Endothelial cell of umbilical vein (primary cell): Measurements from ENCODE around the gene MARK2. TPM values are rescaled to one million over a fixed set of nuclear protein-coding genes. Genes with fewer than 3 reads are reported as not detected.

Source experiments
- BruUV-seq: library from RNA; stranded (reverse); fragments of 400-500 nt; replicated peaks from 2 replicates; lab custom pipeline; 2021; lab: Mats Ljungman, UMichigan
- CTCF ChIA-PET: fragments of 300-600, 350-600 bp; sonication (Branson Sonifier 250); formaldehyde crosslinking; loops from one replicate; lab custom pipeline; 2021; ENCODE audit warnings: antibody characterized with exemption, inconsistent platforms; lab: Charles Lee
- POLR2A ChIA-PET: fragments of 300-600, 350-600 bp; sonication (Branson Sonifier 250); formaldehyde crosslinking; loops from one replicate; lab custom pipeline; 2021; ENCODE audit warnings: antibody characterized with exemption, inconsistent platforms; lab: Charles Lee
- DNase-seq: peaks from one replicate; pipeline ENCODE4 v3.0.0-alpha.2; 2011; ENCODE audit warnings: low read depth, low spot score
- FAIRE-seq: peaks from 2 replicates; lab custom pipeline; 2011; peaks lifted over from hg19 to GRCh38; lab: Jason Lieb, UNC
- H2AFZ ChIP-seq: 2 replicates; pipeline ENCODE4 v1.6.0; 2012; ENCODE audit warnings: low read depth, low read length, control low read depth, inconsistent platforms
- H3K27ac ChIP-seq: 2 replicates; pipeline ENCODE4 v1.5.1; 2011; ENCODE audit warnings: low read depth, mild to moderate bottlenecking, control low read depth, low read length, moderate library complexity; ENCODE audit not compliant: insufficient read depth
- H3K27me3 ChIP-seq, 2 experiments: 2 replicates each; pipeline versions ENCODE4 v1.6.0 to v1.6.1; 2011; ENCODE audit warnings: low read length in 2 of 2, mixed read lengths in 1 of 2; ENCODE audit not compliant: control insufficient read depth in 2 of 2, insufficient read depth in 2 of 2
- H3K36me3 ChIP-seq, 2 experiments: 2 replicates in 1 of 2; 3 replicates in 1 of 2; pipeline ENCODE4 v1.5.1; 2011; ENCODE audit warnings: low read length in 2 of 2, mild to moderate bottlenecking in 1 of 2, moderate library complexity in 1 of 2; ENCODE audit not compliant: control insufficient read depth in 2 of 2, insufficient read depth in 2 of 2; ENCODE audit errors: extremely low read depth in 1 of 2
- H3K4me1 ChIP-seq: 3 replicates; pipeline ENCODE4 v1.5.1; 2011; ENCODE audit warnings: mild to moderate bottlenecking, low read length; ENCODE audit not compliant: control insufficient read depth, insufficient read depth; ENCODE audit errors: extremely low read depth
- H3K4me2 ChIP-seq: 2 replicates; pipeline ENCODE4 v1.6.1; 2011; ENCODE audit warnings: low read length, control low read depth, mixed read lengths; ENCODE audit not compliant: insufficient read depth
- H3K4me3 ChIP-seq, 3 experiments: fragments of 200-600 bp in 1 of 3; sonication (generic), shearing (Covaris generic) in 1 of 3; replicated peaks in 1 of 3; 2 replicates each; pipeline ENCODE4 v1.5.1; 2011 to 2016; ENCODE audit warnings: control low read depth in 3 of 3, low read length in 3 of 3, mild to moderate bottlenecking in 2 of 3, inconsistent platforms in 1 of 3, low read depth in 1 of 3, moderate library complexity in 1 of 3; ENCODE audit not compliant: insufficient read depth in 1 of 3
- H3K79me2 ChIP-seq: 2 replicates; pipeline ENCODE4 v1.6.0; 2012; ENCODE audit warnings: low read length, inconsistent platforms; ENCODE audit not compliant: control insufficient read depth, insufficient read depth
- H3K9ac ChIP-seq: replicated peaks from 2 replicates; pipeline ENCODE3; 2011; ENCODE audit warnings: low read length, control low read depth; ENCODE audit not compliant: insufficient read depth; ENCODE audit errors: extremely low read depth
- H3K9me1 ChIP-seq: replicated peaks from 3 replicates; pipeline ENCODE4 v1.6.0; 2011; ENCODE audit warnings: mild to moderate bottlenecking, low read length; ENCODE audit not compliant: control insufficient read depth, insufficient read depth; ENCODE audit errors: extremely low read depth
- H3K9me3 ChIP-seq: replicated peaks from 2 replicates; pipeline ENCODE4 v1.5.1; 2012; ENCODE audit warnings: low read length, inconsistent platforms; ENCODE audit not compliant: control insufficient read depth, insufficient read depth
- H4K20me1 ChIP-seq: replicated peaks from 2 replicates; pipeline ENCODE3; 2011; ENCODE audit warnings: mild to moderate bottlenecking, low read length; ENCODE audit not compliant: control insufficient read depth, insufficient read depth; ENCODE audit errors: extremely low read depth
- EZH2 ChIP-seq: IDR thresholded peaks from 2 replicates; pipeline ENCODE4 v1.6.1; 2012; ENCODE audit warnings: borderline replicate concordance, low read depth, mild to moderate bottlenecking, moderate library complexity, low read length, inconsistent platforms; ENCODE audit not compliant: severe bottlenecking
- FOS ChIP-seq: IDR thresholded peaks from 2 replicates; pipeline ENCODE4 v1.6.1; 2011; ENCODE audit warnings: mild to moderate bottlenecking, low read length, moderate library complexity, borderline replicate concordance; ENCODE audit not compliant: insufficient read depth
- GATA2 ChIP-seq: IDR thresholded peaks from 2 replicates; pipeline ENCODE4 v1.7.0; 2011; ENCODE audit warnings: low read depth, mild to moderate bottlenecking, moderate library complexity, mixed read lengths, low read length; ENCODE audit not compliant: insufficient read length, insufficient read depth
- JUN ChIP-seq: IDR thresholded peaks from 2 replicates; pipeline ENCODE4 v1.6.1; 2011; ENCODE audit warnings: borderline replicate concordance, low read depth; ENCODE audit not compliant: insufficient read length, insufficient read depth
- MYC ChIP-seq: IDR thresholded peaks from one replicate; pipeline ENCODE4 v1.6.1; 2011; ENCODE audit warnings: mild to moderate bottlenecking, low read depth, low read length
- POLR2A ChIP-seq: IDR thresholded peaks from 2 replicates; pipeline ENCODE4 v1.6.1; 2012; ENCODE audit warnings: low read depth, mild to moderate bottlenecking, control low read depth, low read length
- POLR2AphosphoS5 ChIP-seq: IDR thresholded peaks from 2 replicates; pipeline ENCODE4 v1.6.1; 2012; ENCODE audit warnings: low read depth, mild to moderate bottlenecking, control low read depth, low read length, moderate library complexity; ENCODE audit not compliant: insufficient read depth
- dilution Hi-C: fragments of 300-500 bp; cut with MboI; formaldehyde crosslinking; loops from one replicate; pipeline ENCODE4 v1.15.0; 2019; ENCODE audit warnings: low sequenced_read_pairs; ENCODE audit not compliant: extremely low pct_ligation_motif_present
- intact Hi-C: fragments of 100-400 bp; cut with micrococcal nuclease; formaldehyde crosslinking; loops from one replicate; pipeline ENCODE4 v1.10.0; 2022
- polyA plus RNA-seq, 4 experiments: library from polyadenylated mRNA; depleted of rRNA in 3 of 4; stranded (reverse) in 3 of 4; unstranded in 1 of 4; fragments of >200 nt; gene quantifications; 2 replicates each; pipeline versions ENCODE4 v1.2.1 to v1.2.3, GENCODE V29; 2011 to 2012; ENCODE audit warnings: missing spikeins in 1 of 4
- total RNA-seq: library from RNA; stranded (reverse); gene quantifications from 2 replicates; pipeline ENCODE4 v1.2.3, GENCODE V29; 2021
- TF ChIP-seq, protein P1 (sequence below): IDR thresholded peaks from 2 replicates; pipeline ENCODE4 v1.6.1; 2011; ENCODE audit not compliant: insufficient read depth, insufficient read length
- TF ChIP-seq, protein P2 (sequence below), 2 donors: IDR thresholded peaks; 1 replicate in 1 of 2; 2 replicates in 1 of 2; pipeline ENCODE4 v1.5.1; 2011; ENCODE audit warnings: low read length in 2 of 2, mild to moderate bottlenecking in 2 of 2, moderate library complexity in 2 of 2, control low read depth in 1 of 2, inconsistent platforms in 1 of 2, low read depth in 1 of 2; ENCODE audit not compliant: insufficient read depth in 1 of 2; ENCODE audit errors: extremely low read depth in 1 of 2

MARK2 gene
- total and polyA plus RNA-seq, 2 donors (not counting 3 experiments of a cell fraction or from before 2014, with no cell fraction given): 16.6 to 34.7 TPM

DNA sequence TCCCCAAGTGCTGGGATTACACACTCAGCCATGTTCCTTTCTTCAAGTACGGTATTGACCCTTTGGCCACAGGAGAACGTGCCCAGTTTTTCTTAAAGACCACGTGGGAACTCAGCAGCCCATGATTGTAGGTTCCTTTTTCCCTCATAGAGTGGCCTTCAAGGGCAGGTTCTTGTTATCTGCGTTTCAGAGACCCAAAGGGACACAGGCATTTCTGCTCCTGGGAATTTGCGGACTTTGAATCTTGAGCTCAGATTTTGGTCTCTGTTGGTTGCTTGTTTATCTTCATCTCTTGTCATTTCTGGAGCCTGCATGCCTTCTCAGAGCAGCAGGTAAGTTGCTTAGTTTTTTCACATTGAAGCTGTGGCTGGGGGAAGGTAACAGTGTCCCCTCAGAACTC is 12.0 kb downstream of the MARK2 start:
- H3K79me2 ChIP-seq: peaks cover 76% of the 10 kb centered on the region
- intact Hi-C loops: no loop called here
- H4K20me1 ChIP-seq: peaks cover 6% of the 10 kb centered on the region
- FAIRE-seq (no peak), DNase-seq (no peak)
- H3K9me3 ChIP-seq: no peaks in the 10 kb centered on the region
- no peaks in the 10 kb centered on the region for H3K4me1 ChIP-seq
- H3K4me2 ChIP-seq: no peak overlapping the region
- TF ChIP-seq JUN: no peak
- dilution Hi-C loops: no loop called here
- no peaks in the 10 kb centered on the region for H3K9me1 ChIP-seq
- CTCF ChIA-PET: interaction anchor here (0.9 kb wide), 1 partner anchor 21 kb away, joined by 3 read pairs; no protein-coding TSS in a partner anchor
- H3K4me3 ChIP-seq: no peak overlapping the region
- BruUV-seq: no TSS peak
- POLR2A ChIA-PET: no interaction called here
- no peak overlapping the region for H2AFZ ChIP-seq
- no peaks in the 10 kb centered on the region for H3K27me3 ChIP-seq
- no peak overlapping the region for H3K27ac ChIP-seq
- no peak overlapping the region for H3K9ac ChIP-seq
- peaks cover 0 to 2% of the 10 kb centered on the region in 2 experiments for H3K36me3 ChIP-seq

DNA sequence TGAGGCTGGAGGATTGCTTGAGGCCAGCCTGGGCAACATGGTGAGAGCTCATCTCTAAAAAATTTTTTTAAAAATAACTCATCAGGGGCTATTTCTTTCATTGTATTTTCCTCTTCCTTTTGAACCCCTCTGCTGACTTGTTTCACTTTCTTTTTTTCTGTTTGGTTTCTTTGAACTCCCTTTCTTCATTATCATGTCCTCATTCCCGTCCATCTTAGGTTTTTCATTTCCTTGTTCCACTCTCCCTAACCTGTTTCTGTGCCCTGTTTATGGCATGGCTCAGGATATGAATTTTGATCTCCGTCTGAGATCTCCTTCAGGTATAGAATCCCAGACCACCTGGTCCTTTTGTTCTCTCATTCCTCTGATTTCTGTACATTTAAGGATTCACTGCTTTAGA is 12.5 kb downstream of the MARK2 start:
- Histone ChIP-seq H2AFZ (no peak overlapping the region), H3K27ac (no peak overlapping the region), H3K4me3 (no peak overlapping the region), H3K79me2 (peaks cover 75% of the 10 kb centered on the region), H3K27me3 (no peaks in the 10 kb centered on the region), H3K4me1 (no peaks in the 10 kb centered on the region), H3K9ac (no peak overlapping the region), H4K20me1 (peaks cover 6% of the 10 kb centered on the region), H3K4me2 (no peak overlapping the region), H3K9me1 (no peaks in the 10 kb centered on the region), H3K36me3 (peaks cover 0 to 2% of the 10 kb centered on the region in 2 experiments), H3K9me3 (no peaks in the 10 kb centered on the region)
- intact Hi-C loops (no loop called here), dilution Hi-C loops (no loop called here)
- no peak for FAIRE-seq
- CTCF ChIA-PET: interaction anchor here (0.9 to 1.1 kb wide), 2 partner anchors 21 to 55 kb away, joined by 3 read pairs; no protein-coding TSS in a partner anchor
- no peak for TF ChIP-seq POLR2AphosphoS5
- TF ChIP-seq, protein P1, sequence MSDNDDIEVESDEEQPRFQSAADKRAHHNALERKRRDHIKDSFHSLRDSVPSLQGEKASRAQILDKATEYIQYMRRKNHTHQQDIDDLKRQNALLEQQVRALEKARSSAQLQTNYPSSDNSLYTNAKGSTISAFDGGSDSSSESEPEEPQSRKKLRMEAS: no peak
- TF ChIP-seq POLR2A: no peak
- TF ChIP-seq EZH2: no peak
- TF ChIP-seq JUN: no peak
- TF ChIP-seq GATA2: no peak
- TF ChIP-seq, protein P2, sequence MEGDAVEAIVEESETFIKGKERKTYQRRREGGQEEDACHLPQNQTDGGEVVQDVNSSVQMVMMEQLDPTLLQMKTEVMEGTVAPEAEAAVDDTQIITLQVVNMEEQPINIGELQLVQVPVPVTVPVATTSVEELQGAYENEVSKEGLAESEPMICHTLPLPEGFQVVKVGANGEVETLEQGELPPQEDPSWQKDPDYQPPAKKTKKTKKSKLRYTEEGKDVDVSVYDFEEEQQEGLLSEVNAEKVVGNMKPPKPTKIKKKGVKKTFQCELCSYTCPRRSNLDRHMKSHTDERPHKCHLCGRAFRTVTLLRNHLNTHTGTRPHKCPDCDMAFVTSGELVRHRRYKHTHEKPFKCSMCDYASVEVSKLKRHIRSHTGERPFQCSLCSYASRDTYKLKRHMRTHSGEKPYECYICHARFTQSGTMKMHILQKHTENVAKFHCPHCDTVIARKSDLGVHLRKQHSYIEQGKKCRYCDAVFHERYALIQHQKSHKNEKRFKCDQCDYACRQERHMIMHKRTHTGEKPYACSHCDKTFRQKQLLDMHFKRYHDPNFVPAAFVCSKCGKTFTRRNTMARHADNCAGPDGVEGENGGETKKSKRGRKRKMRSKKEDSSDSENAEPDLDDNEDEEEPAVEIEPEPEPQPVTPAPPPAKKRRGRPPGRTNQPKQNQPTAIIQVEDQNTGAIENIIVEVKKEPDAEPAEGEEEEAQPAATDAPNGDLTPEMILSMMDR (IDR thresholded peaks at IDR 0.05; ENCODE audit: extremely low read depth in 1 of 2, insufficient read depth in 1 of 2, low read depth in 1 of 2, low read length in 2 of 2): no peak
- TF ChIP-seq MYC: no peak
- no peak for TF ChIP-seq FOS
- no peak for DNase-seq
- POLR2A ChIA-PET: no interaction called here
- BruUV-seq: no TSS peak
